ENCODE measurements around the gene ZNF324B.

ZNF324B gene

DNA sequence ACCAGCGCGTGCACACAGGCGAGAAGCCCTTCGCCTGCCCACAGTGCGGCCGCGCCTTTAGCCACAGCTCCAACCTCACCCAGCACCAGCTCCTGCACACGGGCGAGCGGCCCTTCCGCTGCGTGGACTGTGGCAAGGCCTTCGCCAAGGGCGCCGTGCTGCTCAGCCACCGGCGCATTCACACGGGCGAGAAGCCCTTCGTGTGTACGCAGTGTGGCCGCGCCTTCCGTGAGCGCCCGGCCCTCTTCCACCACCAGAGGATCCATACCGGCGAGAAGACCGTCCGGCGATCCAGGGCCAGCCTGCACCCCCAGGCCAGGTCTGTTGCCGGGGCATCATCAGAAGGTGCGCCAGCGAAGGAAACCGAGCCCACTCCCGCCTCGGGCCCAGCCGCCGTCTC is 20.3 kb downstream of the ZNF324B start:
- H3K27me3 ChIP-seq (ENCODE audit: insufficient read depth, insufficient read length): no peaks in the 10 kb centered on the region
- no peak overlapping the region for H3K4me3 ChIP-seq (ENCODE audit: insufficient read length, low read depth)
- peaks cover 3% of the 10 kb centered on the region for H3K4me1 ChIP-seq (ENCODE audit: insufficient read depth, insufficient read length)
- no peak for DNase-seq (ENCODE audit: low read depth, low spot score)
- TF ChIP-seq ZNF274 (IDR thresholded peaks at IDR 0.05; ENCODE audit: low read depth, low read length): no peak
- TF ChIP-seq YY1 (IDR thresholded peaks at IDR 0.05; ENCODE audit: insufficient read depth, insufficient read length): no peak
- TF ChIP-seq SUZ12 (IDR thresholded peaks at IDR 0.05; ENCODE audit: extremely low read depth, insufficient read depth, insufficient read length): no peak
- no peaks in the 10 kb centered on the region for H3K9me3 ChIP-seq (ENCODE audit: insufficient read depth, low read length)
- H3K36me3 ChIP-seq (ENCODE audit: insufficient read depth, insufficient read length, low read length): peaks cover 34% of the 10 kb centered on the region
- H3K9ac ChIP-seq (ENCODE audit: insufficient read length, low read depth): no peak overlapping the region

DNA sequence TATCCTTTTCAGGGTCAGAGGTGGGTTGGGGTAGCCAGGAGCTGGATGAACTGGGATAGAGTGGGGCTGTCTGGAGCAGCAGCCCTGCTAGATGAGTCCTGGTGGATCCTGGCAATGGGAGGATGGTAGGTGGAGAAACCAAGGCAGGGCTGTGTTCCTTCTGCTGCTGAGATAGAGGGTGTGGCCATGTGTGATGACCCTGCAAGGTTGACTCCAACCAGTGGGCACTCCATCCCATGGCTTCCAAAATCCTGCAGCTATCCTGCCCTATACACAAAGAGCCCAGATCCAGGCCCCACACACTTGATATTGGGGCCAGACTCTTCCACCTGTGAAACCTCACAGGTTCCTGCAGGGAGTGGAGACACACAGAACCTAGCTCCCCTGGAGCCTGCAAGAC is 22.4 kb downstream of the ZNF324B start:
- TF ChIP-seq ZNF274 (IDR thresholded peaks at IDR 0.05; ENCODE audit: low read depth, low read length): no peak
- no peak for TF ChIP-seq YY1 (IDR thresholded peaks at IDR 0.05; ENCODE audit: insufficient read depth, insufficient read length)
- no peak for TF ChIP-seq SUZ12 (IDR thresholded peaks at IDR 0.05; ENCODE audit: extremely low read depth, insufficient read depth, insufficient read length)
- Histone ChIP-seq H3K9ac (ENCODE audit: insufficient read length, low read depth) (no peak overlapping the region), H3K36me3 (ENCODE audit: insufficient read depth, insufficient read length, low read length) (peaks cover 40% of the 10 kb centered on the region), H3K9me3 (ENCODE audit: insufficient read depth, low read length) (no peaks in the 10 kb centered on the region), H3K4me1 (ENCODE audit: insufficient read depth, insufficient read length) (peaks cover 9% of the 10 kb centered on the region), H3K4me3 (ENCODE audit: insufficient read length, low read depth) (no peak overlapping the region), H3K27me3 (ENCODE audit: insufficient read depth, insufficient read length) (no peaks in the 10 kb centered on the region)
- no peak for DNase-seq (ENCODE audit: low read depth, low spot score)

DNA sequence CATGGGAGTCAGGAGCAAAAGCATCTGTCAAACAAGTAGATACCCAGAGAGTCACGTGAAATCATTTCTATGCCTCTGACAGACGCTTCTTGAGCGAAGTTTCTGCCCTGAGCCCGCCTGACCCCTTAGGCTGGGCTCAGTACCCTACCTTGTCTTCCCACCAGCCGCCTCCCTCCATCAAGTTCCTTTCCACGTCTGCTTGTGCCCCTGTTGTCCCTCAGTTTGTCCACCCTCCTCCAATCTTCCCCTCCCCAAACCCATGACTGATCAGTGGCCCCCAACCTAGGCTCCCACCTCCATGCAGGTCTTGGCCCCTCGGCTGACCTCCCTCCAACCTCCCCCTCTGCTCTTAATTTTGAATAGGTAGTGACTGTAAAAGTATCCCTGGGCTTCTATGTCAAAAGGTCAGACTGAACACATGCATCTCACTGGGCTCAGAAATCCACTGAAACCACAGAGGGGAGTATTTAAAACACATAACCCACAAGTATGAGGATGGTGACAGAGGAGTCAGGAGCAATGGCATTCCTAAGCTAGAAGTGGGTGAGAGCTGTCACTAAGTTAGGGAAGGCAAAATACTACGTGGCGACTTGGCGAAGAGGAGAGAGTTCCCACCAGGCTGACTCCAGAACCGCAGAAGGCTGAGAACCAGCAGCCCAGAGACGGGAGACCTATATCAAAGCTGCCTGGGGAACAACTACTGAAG is 23.0 kb downstream of the ZNF324B start:
- Histone ChIP-seq H3K9ac (ENCODE audit: insufficient read length, low read depth) (peak overlapping the region; percentile 95), H3K4me3 (ENCODE audit: insufficient read length, low read depth) (no peak overlapping the region)
- no peak for DNase-seq (ENCODE audit: low read depth, low spot score)

DNA sequence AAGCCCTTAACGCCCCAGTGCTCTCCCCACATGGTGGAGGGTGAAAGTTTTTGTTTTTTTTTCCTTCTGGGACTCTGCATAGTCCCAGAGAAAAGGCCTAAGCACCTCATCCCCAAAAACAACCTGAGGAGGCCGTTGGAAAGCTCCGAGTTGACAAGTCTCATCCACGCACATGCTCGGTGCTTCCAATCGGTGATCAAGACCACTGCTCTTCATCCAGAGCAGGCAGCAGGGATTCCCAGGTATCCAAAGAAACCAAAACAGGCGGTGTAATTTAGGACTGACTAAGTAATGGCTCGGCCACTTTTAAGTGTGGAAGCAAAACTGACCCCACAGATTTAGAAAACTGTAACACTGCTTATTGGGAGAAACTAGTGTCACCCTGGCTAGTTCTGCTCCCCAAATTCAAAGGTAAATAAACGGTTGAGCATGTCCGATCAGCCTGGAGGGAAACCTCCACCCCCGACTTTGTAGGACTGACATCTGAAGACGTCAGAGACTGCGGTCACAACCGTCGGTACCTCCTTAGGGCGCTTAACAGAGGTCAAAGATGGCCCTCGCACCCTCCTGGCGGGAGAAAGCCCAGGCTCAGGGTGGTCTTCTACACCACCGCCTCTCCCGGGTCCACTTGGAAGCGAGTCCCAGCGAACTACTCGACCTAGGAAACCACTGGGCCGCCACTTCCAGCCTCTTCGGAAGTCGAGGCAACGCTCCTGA is 23.7 kb downstream of the ZNF324B start:
- no peak for DNase-seq (ENCODE audit: low read depth, low spot score)
- TF ChIP-seq ZNF274 (IDR thresholded peaks at IDR 0.05; ENCODE audit: low read depth, low read length): no peak
- no peak for TF ChIP-seq YY1 (IDR thresholded peaks at IDR 0.05; ENCODE audit: insufficient read depth, insufficient read length)
- TF ChIP-seq SUZ12 (IDR thresholded peaks at IDR 0.05; ENCODE audit: extremely low read depth, insufficient read depth, insufficient read length): no peak

More for the DNA sequence above, 23.0 kb downstream of the ZNF324B start:
- Histone ChIP-seq H3K27me3 (ENCODE audit: insufficient read depth, insufficient read length) (no peaks in the 10 kb centered on the region), H3K9me3 (ENCODE audit: insufficient read depth, low read length) (no peaks in the 10 kb centered on the region), H3K4me1 (ENCODE audit: insufficient read depth, insufficient read length) (peaks cover 9% of the 10 kb centered on the region), H3K36me3 (ENCODE audit: insufficient read depth, insufficient read length, low read length) (peaks cover 37% of the 10 kb centered on the region)
- TF ChIP-seq YY1 (IDR thresholded peaks at IDR 0.05; ENCODE audit: insufficient read depth, insufficient read length): no peak
- TF ChIP-seq ZNF274 (IDR thresholded peaks at IDR 0.05; ENCODE audit: low read depth, low read length): no peak
- TF ChIP-seq SUZ12 (IDR thresholded peaks at IDR 0.05; ENCODE audit: extremely low read depth, insufficient read depth, insufficient read length): no peak

DNA sequence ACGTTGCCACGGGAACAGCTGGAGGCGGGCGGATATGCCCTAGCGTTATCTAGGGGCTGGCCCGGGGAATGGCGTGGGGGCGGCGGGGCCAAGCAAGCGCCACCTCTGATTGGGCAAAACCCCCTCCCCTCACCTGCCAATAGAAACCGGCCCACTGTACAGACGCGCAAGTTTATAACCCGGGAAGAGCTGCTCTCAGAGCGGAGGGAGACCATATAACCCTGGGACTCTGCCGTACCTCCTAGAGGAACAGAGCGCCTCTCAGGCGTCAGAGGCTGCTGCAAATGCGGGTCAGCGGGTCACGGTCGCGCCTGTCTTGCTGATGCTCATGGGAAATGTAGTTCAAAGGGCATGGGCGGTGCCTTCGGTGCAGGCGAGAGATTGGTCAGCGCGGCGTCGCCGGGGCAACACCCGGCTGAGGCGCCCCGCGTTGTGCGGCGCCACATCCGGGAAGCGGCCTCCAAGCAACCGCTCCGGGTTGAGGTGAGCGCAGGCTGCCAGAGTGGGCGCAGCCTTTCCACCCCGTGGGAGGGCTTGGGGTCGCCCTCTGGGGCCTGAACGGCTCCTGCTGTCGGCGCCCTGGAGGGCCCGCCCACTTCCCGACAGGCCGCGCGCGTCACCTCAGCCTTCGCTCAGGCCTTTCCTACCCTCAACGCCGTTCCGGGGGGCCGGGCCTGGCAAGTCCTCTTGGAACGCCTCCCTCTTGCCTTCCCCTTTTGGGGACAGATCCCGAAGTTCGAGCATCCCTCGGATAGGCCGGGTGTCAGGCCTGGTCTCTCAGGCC is 24.5 kb downstream of the ZNF324B start, which contains the start of gene ZNF446:
TSS of gene ZNF446 (plus strand) at position 639 of the 784 bp plus-strand sequence. CDS start 867 bp downstream, outside the sequence.
- Histone ChIP-seq H3K27me3 (ENCODE audit: insufficient read depth, insufficient read length) (no peaks in the 10 kb centered on the region), H3K4me3 (ENCODE audit: insufficient read length, low read depth) (peak within 1 kb of the TSS; percentile 74), H3K9ac (ENCODE audit: insufficient read length, low read depth) (peak within 1 kb of the TSS; percentile 95), H3K4me1 (ENCODE audit: insufficient read depth, insufficient read length) (peaks cover 9% of the 10 kb centered on the region), H3K9me3 (ENCODE audit: insufficient read depth, low read length) (no peaks in the 10 kb centered on the region), H3K36me3 (ENCODE audit: insufficient read depth, insufficient read length, low read length) (peaks cover 38% of the 10 kb centered on the region)
- DNase-seq (ENCODE audit: low read depth, low spot score): peak; percentile 87
- TF ChIP-seq YY1 (IDR thresholded peaks at IDR 0.05; ENCODE audit: insufficient read depth, insufficient read length) (no peak), ZNF274 (IDR thresholded peaks at IDR 0.05; ENCODE audit: low read depth, low read length) (no peak), SUZ12 (IDR thresholded peaks at IDR 0.05; ENCODE audit: extremely low read depth, insufficient read depth, insufficient read length) (no peak)

More for the DNA sequence above, 23.7 kb downstream of the ZNF324B start:
- peak overlapping the region; percentile 74 for H3K4me3 ChIP-seq (ENCODE audit: insufficient read length, low read depth)
- peaks cover 9% of the 10 kb centered on the region for H3K4me1 ChIP-seq (ENCODE audit: insufficient read depth, insufficient read length)
- H3K9ac ChIP-seq (ENCODE audit: insufficient read length, low read depth): peak overlapping the region; percentile 95
- no peaks in the 10 kb centered on the region for H3K27me3 ChIP-seq (ENCODE audit: insufficient read depth, insufficient read length)
- no peaks in the 10 kb centered on the region for H3K9me3 ChIP-seq (ENCODE audit: insufficient read depth, low read length)
- H3K36me3 ChIP-seq (ENCODE audit: insufficient read depth, insufficient read length, low read length): peaks cover 34% of the 10 kb centered on the region

DNA sequence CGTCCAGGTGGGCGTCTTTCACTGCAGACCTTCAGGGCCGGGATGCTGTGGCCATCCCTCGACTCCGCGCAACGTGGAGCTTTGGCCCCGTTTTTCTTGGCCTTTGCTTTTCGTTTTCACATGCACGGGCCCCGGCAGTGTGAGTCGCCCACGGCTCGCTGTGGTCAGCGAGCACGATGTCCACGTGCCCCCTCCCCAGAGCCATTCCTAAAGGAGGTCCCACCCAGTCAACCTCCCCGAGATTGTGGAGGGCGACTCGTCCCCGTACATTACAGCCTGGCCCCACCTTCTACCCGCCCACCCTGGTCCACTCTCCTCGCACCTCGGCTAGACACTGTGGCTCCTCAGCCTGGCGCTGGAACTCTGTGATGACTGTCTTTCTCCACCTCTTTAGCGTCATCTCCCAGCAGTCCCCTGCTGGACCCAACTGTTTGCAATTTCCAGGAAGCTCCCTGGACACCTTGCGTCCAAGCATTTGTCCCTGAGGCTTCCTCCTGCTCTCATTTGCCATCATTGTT is 25.1 kb downstream of the ZNF324B start:
- Histone ChIP-seq H3K4me3 (ENCODE audit: insufficient read length, low read depth) (peak overlapping the region; percentile 74), H3K27me3 (ENCODE audit: insufficient read depth, insufficient read length) (no peaks in the 10 kb centered on the region), H3K9ac (ENCODE audit: insufficient read length, low read depth) (peak overlapping the region; percentile 95), H3K9me3 (ENCODE audit: insufficient read depth, low read length) (no peaks in the 10 kb centered on the region), H3K36me3 (ENCODE audit: insufficient read depth, insufficient read length, low read length) (peaks cover 40% of the 10 kb centered on the region), H3K4me1 (ENCODE audit: insufficient read depth, insufficient read length) (peaks cover 9% of the 10 kb centered on the region)
- no peak for TF ChIP-seq ZNF274 (IDR thresholded peaks at IDR 0.05; ENCODE audit: low read depth, low read length)
- no peak for TF ChIP-seq SUZ12 (IDR thresholded peaks at IDR 0.05; ENCODE audit: extremely low read depth, insufficient read depth, insufficient read length)
- no peak for TF ChIP-seq YY1 (IDR thresholded peaks at IDR 0.05; ENCODE audit: insufficient read depth, insufficient read length)
- no peak for DNase-seq (ENCODE audit: low read depth, low spot score)
